Body of pancreas (tissue), 4 donors: ENCODE results near the gene NOS1.

ENCODE experiments used
- CTCF ChIP-seq, 7 experiments: fragments of 450-650 bp in 4 of 7; fragments of 200-600 bp in 3 of 7; sonication (generic) in 3 of 7; IDR thresholded peaks; one replicate each; pipeline ENCODE4 v1.5.1; 2016 to 2019; ENCODE audit warnings: antibody characterized with exemption in 7 of 7
- POLR2A ChIP-seq, 3 donors: fragments of 450-650 bp; IDR thresholded peaks; one replicate each; pipeline ENCODE4 v1.6.1; 2016; ENCODE audit warnings: antibody characterized with exemption in 3 of 3, mild to moderate bottlenecking in 2 of 3

- TF ChIP-seq CTCF (IDR thresholded peaks at IDR 0.05) (no peak), POLR2A (IDR thresholded peaks at IDR 0.05) (no peak)
These were observed 52.0 kb downstream of the NOS1 start for GRCh38 chr12:117309276-117309925.
